GM19328 (cell line): ENCODE measurements around the gene PRRT1B.
"Not testable (repeated sequence)": the region's sequence is repeated elsewhere in the genome, so short reads cannot be mapped to it uniquely, and the experiment has no call there.

Experiments used
- ATAC-seq: cut with Tn5 transposase; IDR thresholded peaks from one replicate; pipeline ENCODE4 v1.9.1; 2021; ENCODE audit warnings: mild to moderate bottlenecking, moderate library complexity; ENCODE audit not compliant: unreplicated experiment

PRRT1B gene

GRCh38 chr9:131545003-131545785, at the start of gene PRRT1B:
Gene PRRT1B, plus strand, starts transcription at chr9:131545523. Its CDS starts 93 bp downstream, at chr9:131545616.
- no peak for ATAC-seq

GRCh38 chr9:131495785-131496184, 49.5 kb upstream of the PRRT1B start:
- ATAC-seq, result no peak

- ATAC-seq, result no peak
Observed at GRCh38 chr9:131496844-131497405, 48.4 kb upstream of the PRRT1B start.

- no peak for ATAC-seq
Observed at GRCh38 chr9:131499254-131499767, 46.0 kb upstream of the PRRT1B start.

GRCh38 chr9:131500377-131500776, 44.9 kb upstream of the PRRT1B start:
- ATAC-seq, result no peak

- no peak for ATAC-seq
Observed at GRCh38 chr9:131500939-131501541, 44.3 kb upstream of the PRRT1B start.

GRCh38 chr9:131502781-131503625, 42.3 kb upstream of the PRRT1B start, which contains the start of gene POMT1:
Gene POMT1, plus strand, starts transcription at chr9:131502918. Its CDS starts 1,301 bp downstream, at chr9:131504219.
- ATAC-seq, result peak; percentile 65

- no peak for ATAC-seq
Observed at GRCh38 chr9:131503626-131504465, 41.5 kb upstream of the PRRT1B start.

GRCh38 chr9:131505012-131505411, 40.3 kb upstream of the PRRT1B start:
- no peak for ATAC-seq

- ATAC-seq, result no peak
Observed at GRCh38 chr9:131511416-131511815, 33.9 kb upstream of the PRRT1B start.

GRCh38 chr9:131511880-131512279, 33.4 kb upstream of the PRRT1B start:
- ATAC-seq, result no peak

GRCh38 chr9:131513177-131513576, 32.1 kb upstream of the PRRT1B start:
- ATAC-seq, result no peak

- not testable (repeated sequence) for ATAC-seq
Observed at GRCh38 chr9:131515559-131516031, 29.7 kb upstream of the PRRT1B start.

- no peak for ATAC-seq
Observed at GRCh38 chr9:131516100-131516499, 29.2 kb upstream of the PRRT1B start.

GRCh38 chr9:131516930-131517329, 28.4 kb upstream of the PRRT1B start:
- no peak for ATAC-seq

GRCh38 chr9:131517761-131518190, 27.5 kb upstream of the PRRT1B start:
- ATAC-seq, result no peak

GRCh38 chr9:131518553-131518952, 26.8 kb upstream of the PRRT1B start:
- ATAC-seq, result no peak

- ATAC-seq, result no peak
Observed at GRCh38 chr9:131520503-131520902, 24.8 kb upstream of the PRRT1B start.

GRCh38 chr9:131521203-131521602, 24.1 kb upstream of the PRRT1B start:
- ATAC-seq, result no peak

GRCh38 chr9:131521822-131522221, 23.5 kb upstream of the PRRT1B start:
- ATAC-seq, result no peak
